Stimulated activated CD4-positive, alpha-beta T cell treated with anti-CD3 and anti-CD28 coated beads, Interleukin-4, amount 100 ng/mL, for 4 hours (primary cell): Measurements from ENCODE around the gene BID.
"Not testable (repeated sequence)": the region's sequence is repeated elsewhere in the genome, so short reads cannot be mapped to it uniquely, and the experiment has no call there.

Experiments used
- DNase-seq, 2 experiments: peaks; one replicate each; pipeline ENCODE4 v3.0.0-alpha.2; 2020

The BID gene

DNA sequence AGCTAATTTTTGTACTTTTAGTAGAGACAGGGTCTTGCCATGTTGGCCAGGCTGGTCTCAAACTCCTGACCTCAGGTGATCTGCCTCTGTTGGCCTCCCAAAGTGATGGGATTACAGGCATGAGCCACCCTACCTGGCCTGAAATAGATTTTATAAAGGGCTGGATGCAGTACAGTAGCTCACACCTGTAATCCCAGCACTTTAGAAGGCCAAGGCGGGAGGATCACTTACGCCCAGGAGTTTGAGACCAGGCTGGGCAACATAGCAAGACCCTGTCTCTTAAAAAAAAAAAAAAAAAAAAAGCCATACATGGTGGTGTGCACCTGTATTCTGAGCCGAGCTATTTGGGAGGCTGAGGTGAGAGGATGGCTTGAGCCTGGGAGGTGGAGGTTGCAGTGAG is 76.0 kb downstream of the BID start:
- not testable (repeated sequence) for DNase-seq

GRCh38 chr22:17697196-17697595 is 77.1 kb downstream of the BID start:
- not testable (repeated sequence) for DNase-seq

- no peak for DNase-seq
Observed at GRCh38 chr22:17695986-17696385, 78.3 kb downstream of the BID start.

DNA sequence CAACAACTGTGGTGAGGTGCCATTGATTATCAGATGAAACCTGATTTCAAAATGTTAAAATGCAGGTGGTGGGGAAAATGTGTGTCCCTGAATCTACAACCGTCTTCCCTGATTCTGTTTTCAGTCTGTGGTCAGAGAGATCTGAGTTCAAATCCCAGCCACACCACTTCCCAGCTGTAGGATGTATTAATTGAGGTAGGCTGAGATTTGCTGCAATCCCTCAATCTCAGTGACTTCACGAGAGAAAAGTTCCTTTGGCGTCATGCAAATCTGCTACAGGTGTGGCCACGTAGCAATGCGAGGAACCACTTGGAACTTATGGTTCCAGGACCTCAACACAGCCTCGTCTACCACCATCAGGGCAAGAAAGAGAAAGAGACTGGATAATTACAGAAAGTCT is 79.5 kb downstream of the BID start:
- DNase-seq = no peak

DNA sequence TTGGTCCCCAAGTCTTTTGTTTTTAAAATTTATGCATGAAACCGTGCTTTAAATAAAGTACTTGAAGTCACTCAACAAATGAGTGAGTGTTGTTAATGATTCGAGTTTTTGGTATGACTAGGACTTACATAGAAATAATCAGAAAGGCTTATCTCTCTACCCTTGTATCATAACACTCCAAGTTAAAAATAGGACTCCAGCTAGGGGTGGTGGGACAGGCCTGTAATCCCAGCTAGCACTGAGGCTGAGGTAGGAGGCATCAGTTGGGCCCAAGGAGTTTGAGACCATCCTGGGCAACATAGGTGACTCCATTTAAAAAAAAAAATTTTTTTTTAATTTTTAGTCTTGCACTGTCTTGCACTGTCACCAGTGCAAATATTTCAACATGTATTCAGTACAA is 80.1 kb downstream of the BID start:
- no peak for DNase-seq

- DNase-seq = no peak
Observed at GRCh38 chr22:17692841-17693240, 81.4 kb downstream of the BID start.

DNA sequence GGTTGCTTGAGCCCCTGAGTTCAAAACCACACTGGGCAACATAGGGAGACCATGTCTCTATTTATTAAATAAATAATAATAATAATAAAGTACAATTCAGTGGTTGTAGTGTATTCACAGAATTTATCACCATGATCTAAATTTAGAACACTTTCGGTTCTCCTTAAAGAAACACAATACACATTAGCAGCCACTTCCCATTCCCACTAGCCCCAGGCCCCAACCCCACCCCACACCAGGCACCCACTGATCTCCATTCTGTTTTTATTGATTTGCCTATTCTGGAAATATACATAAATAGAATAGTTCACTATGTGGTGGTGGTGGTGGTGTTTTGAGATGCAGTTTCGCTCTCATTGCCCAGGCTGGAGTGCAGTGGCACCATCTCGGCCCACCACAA is 90.0 kb downstream of the BID start:
- DNase-seq = no peak
